Panc1 (cell line): ENCODE results near the gene USP53. TPM values are rescaled to one million over a fixed set of nuclear protein-coding genes. Genes with fewer than 3 reads are reported as not detected.

Source experiments
- ATAC-seq: fragments of 200-7000 bp; cut with Tn5 transposase; 2 replicates; pipeline ENCODE4 v1.9.1; 2020; ENCODE audit warnings: mild to moderate bottlenecking, moderate library complexity
- BruUV-seq: library from RNA; stranded (reverse); fragments of 400-500 nt; replicated peaks from 2 replicates; lab custom pipeline; 2021; lab: Mats Ljungman, UMichigan
- CTCF ChIA-PET: fragments of 300-600 bp; sonication (Branson Sonifier 250); formaldehyde crosslinking; loops from one replicate; lab custom pipeline; 2022; ENCODE audit warnings: antibody characterized with exemption; lab: Charles Lee
- POLR2A ChIA-PET: fragments of 300-600 bp; sonication (Branson Sonifier 250); formaldehyde crosslinking; loops from one replicate; lab custom pipeline; 2022; ENCODE audit warnings: antibody characterized with exemption; lab: Charles Lee
- DNase-seq: peaks from one replicate; pipeline ENCODE4 v3.0.0-alpha.2; 2010; ENCODE audit warnings: low read depth, low spot score
- H3K27ac ChIP-seq: 2 replicates; pipeline ENCODE4 v1.5.1; 2011; ENCODE audit warnings: mild to moderate bottlenecking, low read length, inconsistent platforms
- H3K27me3 ChIP-seq: fragments of 200-500 bp; sonication (Bioruptor generic); 2 replicates; pipeline ENCODE4 v1.6.0; 2014; ENCODE audit warnings: low read length, inconsistent platforms; ENCODE audit not compliant: control insufficient read depth, insufficient read depth
- H3K36me3 ChIP-seq: fragments of 200-500 bp; sonication (Bioruptor generic); 2 replicates; pipeline ENCODE4 v1.5.1; 2014; ENCODE audit warnings: inconsistent platforms, mild to moderate bottlenecking, low read length, moderate library complexity; ENCODE audit not compliant: control insufficient read depth, insufficient read depth
- H3K4me1 ChIP-seq: 2 replicates; pipeline ENCODE4 v1.5.1; 2011; ENCODE audit warnings: inconsistent platforms, mild to moderate bottlenecking, low read length, moderate library complexity; ENCODE audit not compliant: control insufficient read depth, insufficient read depth
- H3K4me3 ChIP-seq, 2 experiments: 2 replicates each; pipeline ENCODE4 v1.5.1; 2011 to 2012; ENCODE audit warnings: low read depth in 2 of 2, low read length in 2 of 2, mild to moderate bottlenecking in 2 of 2, inconsistent platforms in 1 of 2, moderate library complexity in 1 of 2
- H3K9me3 ChIP-seq: fragments of 200-500 bp; sonication (Bioruptor generic); 2 replicates; pipeline ENCODE4 v1.5.1; 2014; ENCODE audit warnings: low read depth, mild to moderate bottlenecking, inconsistent platforms, low read length, moderate library complexity; ENCODE audit not compliant: control insufficient read depth, insufficient read depth
- CTCF ChIP-seq: fragments of 450-650 bp; IDR thresholded peaks from 2 replicates; pipeline ENCODE4 v1.5.1; 2017; ENCODE audit warnings: mild to moderate bottlenecking
- POLR2AphosphoS5 ChIP-seq: IDR thresholded peaks from 2 replicates; pipeline ENCODE4 v1.6.1; 2012; ENCODE audit warnings: mild to moderate bottlenecking, low read depth, low read length, moderate library complexity
- REST ChIP-seq, 2 experiments: IDR thresholded peaks; 2 replicates each; pipeline ENCODE4 v1.6.1; 2011 to 2012; ENCODE audit warnings: low read depth in 2 of 2, control low read depth in 1 of 2, low read length in 1 of 2, mild to moderate bottlenecking in 1 of 2, moderate library complexity in 1 of 2; ENCODE audit not compliant: insufficient read depth in 1 of 2
- SIN3A ChIP-seq: IDR thresholded peaks from 2 replicates; pipeline ENCODE4 v1.6.1; 2012; ENCODE audit warnings: low read depth, mild to moderate bottlenecking, low read length, moderate library complexity, borderline replicate concordance; ENCODE audit not compliant: insufficient read depth
- TCF7L2 ChIP-seq: IDR thresholded peaks from 2 replicates; pipeline ENCODE4 v1.6.1; 2011; ENCODE audit warnings: mild to moderate bottlenecking, low read depth, low read length, inconsistent platforms
- in situ Hi-C: cut with HindIII; loops from 2 replicates; pipeline ENCODE4 v1.10.0; 2016; ENCODE audit warnings: low sequenced_read_pairs, low pct_unique_long_range_greater_than_20kb
- intact Hi-C: fragments of 100-400 bp; cut with micrococcal nuclease; formaldehyde crosslinking; loops from one replicate; pipeline ENCODE4 v1.10.0; 2022; ENCODE audit not compliant: unreplicated experiment
- total RNA-seq: library from RNA; stranded (reverse); gene quantifications from one replicate; pipeline ENCODE4 v1.2.1, GENCODE V29; 2021; ENCODE audit not compliant: unreplicated experiment

USP53 gene
- total RNA-seq, 1 experiment from 2014 or later = 5.3 TPM

DNA sequence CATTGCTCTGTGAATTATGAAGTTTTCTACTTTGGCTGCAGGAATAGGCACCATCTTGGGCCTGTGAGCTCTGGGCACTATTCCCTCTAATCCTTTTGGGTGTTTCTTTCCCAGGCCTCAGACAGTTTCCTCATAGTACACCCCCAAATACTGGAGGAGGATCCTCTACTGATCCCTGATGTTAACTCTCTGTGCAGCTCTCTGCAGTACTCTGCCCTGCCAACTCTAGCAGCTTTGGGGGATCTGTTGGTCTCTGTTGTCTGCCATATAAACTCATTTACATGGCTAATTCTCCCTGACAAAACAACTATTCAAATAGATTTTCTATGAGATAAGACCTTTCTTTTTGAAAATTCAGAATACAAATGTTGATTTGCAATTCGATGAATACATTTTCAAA lies 29.9 kb downstream of the USP53 start:
- in situ Hi-C loops = no loop called here
- Histone ChIP-seq H3K27ac (no peak overlapping the region), H3K9me3 (no peaks in the 10 kb centered on the region), H3K27me3 (no peaks in the 10 kb centered on the region), H3K4me3 (no peak overlapping the region), H3K36me3 (no peaks in the 10 kb centered on the region), H3K4me1 (no peaks in the 10 kb centered on the region)
- ChIA-PET CTCF (no interaction called here), POLR2A (no interaction called here)
- intact Hi-C loops = no loop called here
- ATAC-seq (no peak), DNase-seq (no peak)
- no TSS peak for BruUV-seq
- TF ChIP-seq SIN3A = no peak
- TF ChIP-seq REST (IDR thresholded peaks at IDR 0.05; ENCODE audit: insufficient read depth in 1 of 2, low read depth in 2 of 2, low read length in 1 of 2) = no peak
- no peak for TF ChIP-seq TCF7L2

GRCh38 chr4:119243868-119244267 lies 31.4 kb downstream of the USP53 start:
- no peaks in the 10 kb centered on the region for H3K9me3 ChIP-seq
- TF ChIP-seq POLR2AphosphoS5 (no peak), REST (IDR thresholded peaks at IDR 0.05; ENCODE audit: insufficient read depth in 1 of 2, low read depth in 2 of 2, low read length in 1 of 2) (no peak), CTCF (no peak), SIN3A (no peak), TCF7L2 (no peak)
- no TSS peak for BruUV-seq
- no peaks in the 10 kb centered on the region for H3K36me3 ChIP-seq
- no peak overlapping the region for H3K4me3 ChIP-seq
- ATAC-seq (no peak), DNase-seq (no peak)
- ChIA-PET CTCF (no interaction called here), POLR2A (no interaction called here)
- in situ Hi-C loops = no loop called here
- intact Hi-C loops = no loop called here
- no peak overlapping the region for H3K27ac ChIP-seq
- H3K4me1 ChIP-seq = no peaks in the 10 kb centered on the region
- H3K27me3 ChIP-seq = no peaks in the 10 kb centered on the region
